Stimulated activated CD4-positive, alpha-beta T cell treated with anti-CD3 and anti-CD28 coated beads, Interleukin-15, amount 100 ng/mL, for 1 hour (primary cell): ENCODE results near the gene CPT1C.
"Not testable (repeated sequence)": the region's sequence is repeated elsewhere in the genome, so short reads cannot be mapped to it uniquely, and the experiment has no call there.

Experiments used
- DNase-seq, 2 donors: peaks; one replicate each; pipeline ENCODE4 v3.0.0-alpha.2; 2020; ENCODE audit warnings: low read depth in 1 of 2, low spot score in 1 of 2

Gene CPT1C

DNA sequence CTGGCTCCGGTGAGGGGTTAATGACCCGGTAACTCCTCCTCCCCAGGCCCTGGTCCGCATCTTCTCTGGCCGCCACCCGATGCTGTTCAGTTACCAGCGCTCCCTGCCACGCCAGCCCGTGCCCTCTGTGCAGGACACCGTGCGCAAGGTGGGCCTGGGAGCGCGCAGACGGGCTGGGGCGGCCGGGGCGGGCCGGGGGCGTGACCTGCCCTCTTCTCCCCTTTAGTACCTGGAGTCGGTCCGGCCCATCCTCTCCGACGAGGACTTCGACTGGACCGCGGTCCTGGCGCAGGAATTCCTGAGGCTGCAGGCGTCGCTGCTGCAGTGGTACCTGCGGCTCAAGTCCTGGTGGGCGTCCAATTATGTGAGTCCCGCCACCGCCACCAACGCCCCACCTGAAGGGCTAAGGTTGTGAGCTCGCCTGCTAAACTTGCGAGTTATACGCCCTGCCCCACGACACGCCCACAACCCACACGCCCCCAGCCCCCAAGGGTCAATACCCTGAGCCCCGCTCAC lies 10.4 kb downstream of the CPT1C start:
- no peak for DNase-seq

- DNase-seq, result no peak
Observed at GRCh38 chr19:49704888-49705642, 14.1 kb downstream of the CPT1C start.

DNA sequence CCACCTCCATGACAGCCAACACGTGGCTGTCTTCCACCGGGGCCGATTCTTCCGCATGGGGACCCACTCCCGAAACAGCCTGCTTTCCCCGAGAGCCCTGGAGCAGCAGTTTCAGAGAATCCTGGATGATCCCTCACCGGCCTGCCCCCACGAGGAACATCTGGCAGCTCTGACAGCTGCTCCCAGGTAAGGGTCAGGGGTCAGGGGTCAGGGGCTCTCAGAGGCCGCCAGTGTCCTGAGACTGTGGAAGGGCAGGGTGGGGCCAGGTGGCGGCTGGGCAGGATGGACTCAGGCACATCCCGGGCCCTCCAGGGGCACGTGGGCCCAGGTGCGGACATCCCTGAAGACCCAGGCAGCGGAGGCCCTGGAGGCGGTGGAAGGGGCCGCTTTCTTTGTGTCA lies 15.0 kb downstream of the CPT1C start:
- no peak for DNase-seq

DNA sequence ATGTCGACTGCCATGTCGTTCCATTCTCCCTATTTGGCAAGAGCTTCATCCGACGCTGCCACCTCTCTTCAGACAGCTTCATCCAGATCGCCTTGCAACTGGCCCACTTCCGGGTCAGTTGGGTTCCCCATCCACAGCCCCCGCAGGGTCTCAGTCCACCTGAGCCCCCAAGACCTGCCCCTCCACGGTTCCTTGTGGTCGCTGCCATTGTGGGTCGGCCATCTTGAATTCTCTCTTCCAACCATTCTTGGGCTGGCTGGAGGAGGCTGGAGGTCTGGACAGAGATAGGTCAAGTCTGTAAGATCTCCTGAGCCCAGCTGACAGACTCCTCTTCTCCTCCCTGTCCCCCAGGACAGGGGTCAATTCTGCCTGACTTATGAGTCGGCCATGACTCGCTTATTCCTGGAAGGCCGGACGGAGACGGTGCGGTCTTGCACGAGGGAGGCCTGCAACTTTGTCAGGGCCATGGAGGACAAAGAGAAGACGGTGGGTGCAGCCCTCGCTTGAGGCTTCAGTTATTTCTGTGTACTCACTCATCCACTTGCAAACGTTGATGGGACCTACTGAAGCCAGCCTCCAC lies 19.5 kb downstream of the CPT1C start:
- DNase-seq, result no peak

GRCh38 chr19:49712397-49712859 lies 21.5 kb downstream of the CPT1C start:
- no peak for DNase-seq

DNA sequence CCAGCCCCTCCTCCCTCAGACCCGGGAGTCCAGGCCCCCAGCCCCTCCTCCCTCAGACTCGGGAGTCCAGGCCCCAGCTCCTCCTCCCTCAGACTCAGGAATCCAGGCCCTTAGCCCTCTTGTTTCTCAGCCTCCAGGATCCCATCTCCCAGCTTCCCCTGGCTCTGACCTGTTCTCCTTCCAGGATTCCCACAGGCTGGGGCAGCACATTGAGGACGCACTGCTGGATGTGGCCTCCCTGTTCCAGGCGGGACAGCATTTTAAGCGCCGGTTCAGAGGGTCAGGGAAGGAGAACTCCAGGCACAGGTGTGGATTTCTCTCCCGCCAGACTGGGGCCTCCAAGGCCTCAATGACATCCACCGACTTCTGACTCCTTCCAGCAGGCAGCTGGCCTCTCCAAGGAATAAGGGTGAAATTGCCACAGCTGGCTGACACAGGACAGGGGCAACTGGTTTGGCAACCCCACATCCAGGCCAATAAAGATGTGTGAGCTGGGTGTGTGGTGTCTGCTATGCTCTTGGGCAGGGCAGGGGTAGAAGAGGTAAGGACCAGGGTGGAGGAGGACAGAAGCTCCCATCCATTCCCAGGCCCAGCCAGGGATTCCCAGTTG lies 22.4 kb downstream of the CPT1C start:
- no peak for DNase-seq

DNA sequence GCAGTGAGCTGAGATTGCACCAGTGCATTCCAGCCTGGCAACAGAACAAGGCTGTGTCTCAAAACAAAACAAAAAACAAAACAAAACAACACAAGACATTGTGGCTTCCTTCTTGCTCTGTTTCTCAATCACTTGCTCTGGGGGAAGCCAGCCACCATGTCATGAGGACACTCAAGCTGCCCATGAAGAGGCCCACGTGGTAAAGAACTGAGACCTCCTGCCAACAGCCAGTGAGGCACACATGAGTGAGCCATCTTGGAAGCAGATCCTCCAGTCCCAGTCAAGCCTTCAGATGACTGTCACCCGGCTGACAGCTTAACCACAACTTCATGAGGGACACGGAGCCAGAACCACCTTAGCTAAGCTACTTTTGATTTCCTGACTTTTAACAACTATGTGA lies 25.2 kb downstream of the CPT1C start:
- no peak for DNase-seq

- no peak for DNase-seq
Observed at GRCh38 chr19:49718511-49718910, 27.6 kb downstream of the CPT1C start.

GRCh38 chr19:49718991-49719390 lies 28.1 kb downstream of the CPT1C start:
- no peak for DNase-seq

DNA sequence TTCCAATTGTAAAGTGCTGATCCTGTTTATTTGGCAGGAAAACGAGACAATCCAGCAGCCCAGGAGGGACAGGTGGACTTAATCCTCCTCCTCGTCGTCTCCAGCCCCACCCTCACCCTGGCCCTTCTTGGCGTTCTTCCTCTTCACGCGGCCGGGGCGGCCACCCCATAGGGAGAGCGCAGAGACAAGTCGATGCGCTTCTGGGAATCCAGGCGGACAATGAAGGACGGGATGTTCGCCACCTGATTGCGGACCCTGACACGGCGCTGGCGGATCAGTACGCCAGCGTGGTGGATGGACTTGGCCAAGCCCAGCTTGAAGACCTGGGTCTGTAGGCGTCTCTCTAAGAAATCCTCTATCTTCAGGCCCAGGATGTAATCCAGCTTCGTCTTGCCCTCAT lies 28.5 kb downstream of the CPT1C start:
- DNase-seq, result not testable (repeated sequence)

- no peak for DNase-seq
Observed at GRCh38 chr19:49727217-49728030, 36.5 kb downstream of the CPT1C start.

DNA sequence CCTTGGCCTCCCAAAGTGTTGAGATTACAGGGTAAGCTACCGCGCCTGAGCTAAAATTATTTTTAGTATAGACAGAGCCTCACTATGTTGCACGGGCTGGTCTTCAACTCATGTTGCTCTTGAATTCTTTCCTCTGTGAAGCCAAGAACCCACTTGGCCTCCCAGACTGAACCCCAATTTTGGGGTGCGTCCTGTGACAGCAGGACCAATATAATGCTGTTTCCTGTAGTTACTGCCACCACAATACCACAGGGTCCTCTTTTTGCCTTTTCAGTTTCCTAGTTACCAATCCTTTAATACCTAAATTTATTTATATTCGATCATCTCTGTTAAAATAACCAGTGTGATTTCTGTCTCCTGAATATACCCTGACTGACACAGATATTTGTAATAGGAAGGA lies 39.2 kb downstream of the CPT1C start:
- no peak for DNase-seq

DNA sequence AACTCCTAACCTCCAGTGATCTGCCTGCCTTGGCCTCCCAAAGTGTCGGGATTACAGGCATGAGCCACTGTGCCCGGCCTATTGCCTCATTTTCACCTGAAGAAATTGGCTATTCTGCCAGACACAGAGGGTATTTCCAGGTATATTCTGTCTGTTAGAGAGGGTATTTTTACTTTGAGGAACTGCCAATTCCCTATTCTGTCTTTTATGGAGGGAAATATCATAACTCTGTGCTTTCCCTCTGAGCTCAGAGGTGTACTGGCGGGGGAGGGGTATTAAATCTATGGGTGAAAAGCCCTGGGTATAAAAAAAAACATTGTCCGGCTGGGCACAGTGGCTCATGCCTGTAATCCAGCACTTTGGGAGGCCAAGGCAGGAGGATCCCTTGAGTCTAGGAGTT lies 47.4 kb downstream of the CPT1C start:
- no peak for DNase-seq

DNA sequence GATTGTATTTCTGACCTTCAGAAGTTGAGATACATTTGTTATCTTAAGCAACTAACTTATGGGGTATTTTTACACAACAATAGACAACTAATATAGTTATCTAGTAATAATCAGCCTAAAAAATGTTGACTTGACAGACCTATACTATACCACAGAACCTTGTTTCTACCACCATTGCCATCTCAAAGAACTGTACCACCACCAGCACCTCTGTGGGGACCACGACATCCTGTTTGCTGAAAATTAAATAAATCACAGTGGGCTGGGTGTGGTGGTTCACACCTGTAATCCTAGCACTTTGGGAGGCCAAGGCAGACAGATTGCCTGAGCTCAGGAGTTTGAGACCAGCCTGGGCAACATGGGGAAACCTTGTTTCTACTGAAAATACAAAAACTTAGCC lies 48.2 kb downstream of the CPT1C start:
- no peak for DNase-seq

DNA sequence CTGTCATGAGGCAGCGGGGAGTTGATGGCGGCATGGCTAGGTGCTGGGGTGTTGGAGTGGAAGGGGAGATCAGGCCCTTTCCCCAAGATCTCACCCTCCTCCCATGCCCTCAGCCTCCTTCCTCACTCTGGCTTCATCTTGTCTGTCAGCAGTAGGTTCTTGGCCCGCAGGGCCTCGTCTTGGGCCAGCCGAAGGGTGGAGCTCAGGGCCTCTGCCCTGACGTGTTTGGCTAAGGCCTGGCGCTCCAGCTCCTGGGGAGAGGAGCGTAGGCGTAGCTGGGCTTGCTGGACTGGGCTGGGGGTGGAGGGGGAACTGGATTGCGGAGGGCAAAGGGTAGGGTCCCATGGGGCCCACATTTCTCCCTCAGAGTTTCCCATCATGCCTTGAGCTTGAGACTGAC lies 49.0 kb downstream of the CPT1C start:
- no peak for DNase-seq

DNA sequence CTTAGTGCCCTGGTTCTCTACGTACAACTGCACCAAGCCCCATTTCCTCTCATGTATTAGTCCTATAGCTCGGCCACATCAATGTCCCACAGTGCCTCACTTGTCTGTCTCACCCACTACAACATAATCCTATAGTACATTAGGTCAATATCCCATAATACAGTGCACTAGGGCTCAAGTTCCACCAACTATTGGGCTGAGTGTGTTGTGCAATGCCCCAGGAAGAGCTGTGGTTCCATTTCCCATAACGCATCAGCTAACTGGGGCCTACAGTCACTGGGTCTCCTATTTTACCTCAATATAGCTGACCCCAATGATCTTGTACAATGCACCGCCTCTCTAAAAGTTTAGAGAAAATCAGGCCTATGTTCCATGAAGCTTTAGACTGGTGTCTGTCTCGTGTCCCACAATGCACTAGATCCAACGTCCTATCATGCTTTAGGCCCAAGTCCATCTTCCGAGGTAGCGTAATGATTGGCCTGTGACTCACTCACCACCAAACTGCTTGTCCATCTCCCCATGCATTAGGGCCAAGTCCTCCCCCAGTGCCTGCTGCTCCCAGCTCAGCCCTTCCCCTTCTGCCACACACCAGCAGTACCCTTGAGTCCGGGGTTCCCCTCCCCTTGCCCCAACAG lies 50.4 kb downstream of the CPT1C start:
- DNase-seq, result no peak

GRCh38 chr19:49744946-49745381 lies 54.0 kb downstream of the CPT1C start:
- no peak for DNase-seq

DNA sequence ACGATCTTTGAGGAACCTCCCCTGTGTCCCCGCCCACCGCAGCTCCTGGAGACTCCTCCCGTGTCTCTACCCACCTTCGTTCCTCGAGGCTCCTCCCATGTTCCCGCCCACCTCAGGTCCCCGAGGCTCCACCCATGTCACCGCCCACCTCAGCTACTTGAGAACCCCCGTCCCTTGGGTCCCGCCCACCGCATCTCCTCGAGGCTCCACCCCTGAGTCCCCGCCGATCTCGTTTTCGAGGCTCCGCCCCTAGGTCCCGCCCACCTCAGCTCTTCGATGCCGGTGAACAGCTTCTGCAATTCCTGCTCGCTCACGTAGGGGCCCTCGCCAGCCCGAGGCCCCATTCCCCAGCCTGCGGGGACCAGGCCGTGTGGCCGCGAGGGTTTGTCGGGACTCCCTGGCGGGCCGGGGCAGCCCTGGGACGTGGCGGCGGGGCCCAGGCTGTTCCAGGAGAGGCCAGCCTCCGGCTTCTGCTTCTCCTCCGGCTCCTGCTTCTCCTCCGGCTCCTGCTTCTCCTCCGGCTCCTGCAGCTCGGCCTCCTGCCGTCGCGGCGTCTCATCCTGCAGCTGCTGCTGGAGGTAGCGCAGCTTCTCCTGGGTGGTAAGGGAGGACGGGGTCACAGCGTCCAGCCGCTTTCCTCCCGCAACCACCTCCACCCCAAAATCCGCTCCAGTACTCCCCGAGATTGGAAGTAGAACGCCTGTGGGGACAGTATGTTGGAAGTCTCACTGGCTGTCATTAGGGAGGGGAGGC lies 55.5 kb downstream of the CPT1C start:
- peak in 1 of 2 donors; percentile 24 for DNase-seq

DNA sequence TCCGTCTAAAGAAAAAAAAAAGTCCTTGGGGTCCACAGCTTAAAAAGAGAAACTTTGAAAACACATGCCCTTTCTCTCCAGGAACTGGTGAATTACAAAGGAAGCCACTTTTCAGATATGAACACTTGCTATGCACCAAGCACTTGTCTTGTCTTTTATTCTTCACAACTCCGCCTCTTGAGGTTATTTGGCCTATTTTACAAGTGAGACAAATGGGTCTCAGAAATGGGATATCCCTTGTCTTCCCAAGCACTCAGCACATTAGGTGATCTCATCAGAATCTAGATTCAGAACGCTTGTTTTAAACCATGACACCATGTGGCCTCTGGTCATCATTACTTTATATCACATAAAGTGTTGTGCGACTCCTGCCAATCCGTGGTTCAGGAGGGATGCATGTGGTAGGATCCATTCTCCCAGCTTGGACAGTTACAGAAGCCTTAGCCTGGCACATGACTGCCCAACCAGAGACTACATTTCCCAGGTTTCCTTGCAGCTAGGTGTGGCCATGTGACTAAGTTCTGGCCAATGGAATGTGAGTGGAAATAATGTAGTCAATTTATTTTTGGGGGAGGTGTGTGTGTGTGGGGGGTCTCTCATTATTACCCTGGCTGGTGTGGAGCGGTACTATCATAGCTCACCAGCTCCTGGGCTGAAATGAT lies 58.3 kb downstream of the CPT1C start:
- no peak for DNase-seq

- no peak for DNase-seq
Observed at GRCh38 chr19:49749771-49750170, 58.9 kb downstream of the CPT1C start.
